IMR-90 (cell line): ENCODE results near the gene STPG1. TPM values are rescaled to one million over a fixed set of nuclear protein-coding genes. Genes with fewer than 3 reads are reported as not detected.

ENCODE experiments used
- ATAC-seq: fragments of 200-7000 bp; cut with Tn5 transposase; 2 replicates; pipeline ENCODE4 v1.9.1; 2020; ENCODE audit warnings: low read depth, mild to moderate bottlenecking, moderate library complexity
- BruUV-seq: library from RNA; stranded (reverse); fragments of 400-500 nt; replicated peaks from 2 replicates; lab custom pipeline; 2021; lab: Mats Ljungman, UMichigan
- CTCF ChIA-PET: fragments of 300-600 bp; formaldehyde crosslinking; extraction: SDS; loops from one replicate; lab custom pipeline; 2021; ENCODE audit warnings: antibody characterized with exemption; lab: Yijun Ruan, JAX
- POLR2A ChIA-PET: fragments of 300-600 bp; sonication (Branson Sonifier 250); formaldehyde crosslinking; loops from one replicate; lab custom pipeline; 2022; ENCODE audit warnings: antibody characterized with exemption; ENCODE audit not compliant: unreplicated experiment; lab: Charles Lee
- DNase-seq: peaks from one replicate; pipeline ENCODE4 v3.0.0; 2013
- H2AFZ ChIP-seq: replicated peaks from 2 replicates; pipeline ENCODE3; 2013; ENCODE audit warnings: low read length, mild to moderate bottlenecking; ENCODE audit not compliant: poor library complexity
- H2AK5ac ChIP-seq: 2 replicates; pipeline ENCODE4 v1.6.1; 2013; ENCODE audit warnings: low read depth, low read length, inconsistent platforms
- H2AK9ac ChIP-seq: replicated peaks from 2 replicates; pipeline ENCODE3; 2013; ENCODE audit warnings: mild to moderate bottlenecking, low read depth, low read length, moderate library complexity; ENCODE audit not compliant: poor library complexity
- H2BK120ac ChIP-seq: 2 replicates; pipeline ENCODE4 v1.6.1; 2013; ENCODE audit warnings: low read depth, low read length, inconsistent platforms
- H2BK15ac ChIP-seq: 3 replicates; pipeline ENCODE4 v1.6.1; 2013; ENCODE audit warnings: low read depth, low read length, inconsistent platforms
- H2BK20ac ChIP-seq: 2 replicates; pipeline ENCODE4 v1.6.1; 2013; ENCODE audit warnings: low read depth, mild to moderate bottlenecking, inconsistent platforms, low read length, moderate library complexity
- H2BK5ac ChIP-seq: 2 replicates; pipeline ENCODE4 v1.6.1; 2013; ENCODE audit warnings: mild to moderate bottlenecking, low read depth, low read length, inconsistent platforms; ENCODE audit not compliant: poor library complexity, severe bottlenecking
- H3K14ac ChIP-seq: replicated peaks from 2 replicates; pipeline ENCODE4 v1.6.1; 2013; ENCODE audit warnings: low read depth, low read length, inconsistent platforms
- H3K18ac ChIP-seq: 2 replicates; pipeline ENCODE4 v1.6.1; 2013; ENCODE audit warnings: low read depth, low read length, control low read depth
- H3K23ac ChIP-seq: 2 replicates; pipeline ENCODE4 v1.6.1; 2013; ENCODE audit warnings: low read depth, low read length, inconsistent platforms
- H3K27ac ChIP-seq: 2 replicates; pipeline ENCODE4 v1.5.1; 2013; ENCODE audit warnings: mild to moderate bottlenecking, control low read depth, low read length; ENCODE audit not compliant: insufficient read depth
- H3K27me3 ChIP-seq: 2 replicates; pipeline ENCODE4 v1.6.1; 2013; ENCODE audit warnings: low read length; ENCODE audit not compliant: control insufficient read depth, insufficient read depth
- H3K36me3 ChIP-seq: 2 replicates; pipeline ENCODE4 v1.6.1; 2013; ENCODE audit warnings: low read length, mixed read lengths; ENCODE audit not compliant: control insufficient read depth, insufficient read depth
- H3K4ac ChIP-seq: 2 replicates; pipeline ENCODE4 v1.6.1; 2013; ENCODE audit warnings: low read depth, low read length, inconsistent platforms
- H3K4me1 ChIP-seq: 2 replicates; pipeline ENCODE4 v1.6.1; 2013; ENCODE audit warnings: low read length, mixed read lengths; ENCODE audit not compliant: control insufficient read depth, insufficient read depth
- H3K4me2 ChIP-seq: 2 replicates; pipeline ENCODE4 v1.6.1; 2013; ENCODE audit warnings: low read depth, mild to moderate bottlenecking, control low read depth, low read length, moderate library complexity
- H3K4me3 ChIP-seq: 2 replicates; pipeline ENCODE4 v1.5.1; 2013; ENCODE audit warnings: low read depth, mild to moderate bottlenecking, control low read depth, low read length, moderate library complexity; ENCODE audit not compliant: insufficient read depth
- H3K56ac ChIP-seq: 2 replicates; pipeline ENCODE4 v1.6.1; 2013; ENCODE audit warnings: low read length, inconsistent platforms; ENCODE audit not compliant: insufficient read depth; ENCODE audit errors: extremely low read depth
- H3K79me1 ChIP-seq, 2 experiments: 2 replicates each; pipeline ENCODE4 v1.6.1; 2013; ENCODE audit warnings: low read length in 2 of 2, inconsistent platforms in 1 of 2, low read depth in 1 of 2
- H3K9ac ChIP-seq: 2 replicates; pipeline ENCODE4 v1.6.1; 2013; ENCODE audit warnings: low read depth, low read length, control low read depth
- H3K9me1 ChIP-seq: 2 replicates; pipeline ENCODE4 v1.6.1; 2013; ENCODE audit warnings: low read length, inconsistent platforms; ENCODE audit not compliant: insufficient read depth
- H3K9me3 ChIP-seq: 2 replicates; pipeline ENCODE4 v1.6.1; 2013; ENCODE audit warnings: low read length; ENCODE audit not compliant: control insufficient read depth, insufficient read depth
- H4K20me1 ChIP-seq: 2 replicates; pipeline ENCODE4 v1.6.1; 2013; ENCODE audit warnings: low read length, inconsistent platforms; ENCODE audit not compliant: insufficient read depth
- H4K5ac ChIP-seq: 2 replicates; pipeline ENCODE4 v1.6.1; 2013; ENCODE audit warnings: mild to moderate bottlenecking, low read depth, low read length, control low read depth
- H4K8ac ChIP-seq, 2 experiments: 2 replicates each; pipeline ENCODE4 v1.6.1; 2013; ENCODE audit warnings: low read depth in 2 of 2, low read length in 2 of 2, control low read depth in 1 of 2, inconsistent platforms in 1 of 2
- H4K91ac ChIP-seq: 2 replicates; pipeline ENCODE4 v1.6.1; 2013; ENCODE audit warnings: low read depth, low read length, inconsistent platforms; ENCODE audit not compliant: insufficient read depth
- BHLHE40 ChIP-seq: fragments of 150-350 bp; IDR thresholded peaks from 2 replicates; pipeline ENCODE4 v1.6.1; 2016; ENCODE audit warnings: mild to moderate bottlenecking, low read depth, low read length
- CEBPB ChIP-seq: IDR thresholded peaks from 2 replicates; pipeline ENCODE4 v1.6.1; 2012; ENCODE audit warnings: low read depth, low read length, improper control_type of control experiment
- CHD1 ChIP-seq: IDR thresholded peaks from 2 replicates; pipeline ENCODE4 v1.6.1; 2012; ENCODE audit warnings: low read depth, low read length, improper control_type of control experiment
- ELK1 ChIP-seq: fragments of 150-350 bp; IDR thresholded peaks from 2 replicates; pipeline ENCODE4 v1.6.1; 2016; ENCODE audit warnings: low read depth, mild to moderate bottlenecking, low read length, moderate library complexity, borderline replicate concordance
- FOS ChIP-seq: fragments of 150-350 bp; IDR thresholded peaks from 2 replicates; pipeline ENCODE4 v1.6.1; 2016; ENCODE audit warnings: low read depth, low read length
- MAFK ChIP-seq: IDR thresholded peaks from 2 replicates; pipeline ENCODE4 v1.6.1; 2012; ENCODE audit warnings: low read depth, low read length, improper control_type of control experiment
- MXI1 ChIP-seq: IDR thresholded peaks from 2 replicates; pipeline ENCODE4 v1.6.1; 2012; ENCODE audit warnings: low read depth, mild to moderate bottlenecking, low read length, moderate library complexity, borderline replicate concordance
- NFE2L2 ChIP-seq: fragments of 150-350 bp; IDR thresholded peaks from 2 replicates; pipeline ENCODE4 v1.6.1; 2016; ENCODE audit warnings: low read depth, mild to moderate bottlenecking, low read length
- POLR2A ChIP-seq: IDR thresholded peaks from 2 replicates; pipeline ENCODE4 v1.6.1; 2012; ENCODE audit warnings: mild to moderate bottlenecking, low read depth, low read length
- RAD21 ChIP-seq: IDR thresholded peaks from 2 replicates; pipeline ENCODE4 v1.6.1; 2012; ENCODE audit warnings: low read length, improper control_type of control experiment
- RCOR1 ChIP-seq: IDR thresholded peaks from 2 replicates; pipeline ENCODE4 v1.6.1; 2012; ENCODE audit warnings: mild to moderate bottlenecking, low read length, improper control_type of control experiment; ENCODE audit not compliant: insufficient replicate concordance
- RFX5 ChIP-seq: IDR thresholded peaks from 2 replicates; pipeline ENCODE4 v1.8.0; 2012; ENCODE audit warnings: low read depth, mild to moderate bottlenecking, low read length, moderate library complexity
- SMC3 ChIP-seq: fragments of 150-350 bp; IDR thresholded peaks from 2 replicates; pipeline ENCODE4 v1.6.1; 2016; ENCODE audit warnings: low read depth, mild to moderate bottlenecking, antibody characterized with exemption, low read length, moderate library complexity
- USF2 ChIP-seq: fragments of 150-350 bp; IDR thresholded peaks from 2 replicates; pipeline ENCODE4 v1.6.1; 2017; ENCODE audit warnings: mild to moderate bottlenecking, antibody characterized with exemption, low read length, low read depth
- WGBS, 2 experiments: methylation state at CpG; one replicate each; pipeline versions ENCODE4 v1.1.5 to v1.1.7; 2013; ENCODE audit warnings: missing lambda C conversion rate in 2 of 2; ENCODE audit not compliant: insufficient read length in 1 of 2; ENCODE audit errors: extremely low coverage in 2 of 2; 5-methylcytosine and 5-hydroxymethylcytosine counted together
- dilution Hi-C: fragments of 300-500 bp; cut with HindIII; formaldehyde crosslinking; loops from one replicate; pipeline ENCODE4 v1.14.3; 2018; ENCODE audit warnings: low sequenced_read_pairs; ENCODE audit not compliant: unreplicated experiment
- in situ Hi-C: fragments of 300-500 bp; cut with MboI; formaldehyde crosslinking; loops from 3 replicates; pipeline ENCODE4 v1.14.3; 2019; ENCODE audit warnings: low sequenced_read_pairs, inconsistent platforms, mixed read lengths
- intact Hi-C: fragments of 100-400 bp; cut with micrococcal nuclease; formaldehyde crosslinking; loops from 2 replicates; pipeline ENCODE4 v1.10.0; 2022
- polyA plus RNA-seq, 3 experiments: library from polyadenylated mRNA; depleted of rRNA; stranded (reverse); fragments of >200 nt; gene quantifications; 2 replicates each; pipeline ENCODE4 v1.2.3, GENCODE V29; 2012; ENCODE audit warnings: low replicate concordance in 1 of 3
- total RNA-seq: library from RNA; depleted of rRNA; stranded (reverse); fragments of >200 nt; gene quantifications from 2 replicates; pipeline ENCODE4 v1.2.3, GENCODE V29; 2012
- TF ChIP-seq, protein P1 (sequence below): conservative IDR thresholded peaks from 2 replicates; pipeline ENCODE4 v1.5.1; 2012; ENCODE audit warnings: mild to moderate bottlenecking, low read depth, low read length, improper control_type of control experiment

The STPG1 gene
- total and polyA plus RNA-seq, 2 of the 4 experiments (the other 2 are of a cell fraction) = 3.0 to 6.5 TPM

DNA sequence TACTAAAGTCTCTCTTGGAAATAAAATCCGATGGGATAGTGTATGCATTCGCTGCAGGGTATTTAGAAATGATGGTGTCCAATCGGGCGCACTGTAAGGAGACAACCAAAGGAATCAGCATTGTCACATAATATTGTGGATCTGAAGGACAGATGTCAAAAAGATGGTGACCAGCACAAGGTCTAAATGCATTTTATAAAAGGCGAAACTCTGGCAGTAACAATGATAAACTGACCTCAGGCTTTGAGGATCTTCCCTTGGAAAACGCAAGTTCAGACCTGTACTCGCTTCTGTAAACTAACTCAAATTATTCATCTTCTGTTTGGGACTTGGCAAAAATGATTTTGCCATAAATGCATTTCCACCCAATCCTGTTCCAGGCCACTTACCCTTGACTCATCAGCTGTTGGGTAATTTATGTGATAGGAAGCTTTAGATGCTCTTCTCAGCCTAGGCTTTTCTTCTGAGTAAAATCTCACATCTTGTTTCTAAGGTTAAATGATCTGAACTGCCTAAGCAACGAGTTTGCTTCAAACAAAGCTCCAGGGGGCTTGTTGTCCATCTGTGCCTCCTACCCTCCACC, 33.8 kb downstream of the STPG1 start:
- H2BK5ac ChIP-seq = peak overlapping the region; percentile 20
- H3K9me1 ChIP-seq = peaks cover 15% of the 10 kb centered on the region
- 0 out of 4 replicates have a peak, but pooled peaks cover 0 to 3% of the 10 kb centered on the region in 2 experiments for H3K79me1 ChIP-seq
- in situ Hi-C loops (no loop called here), intact Hi-C loops (loop anchor here (10.0 kb wide), 1 partner anchor 85 kb away; no protein-coding TSS in a partner anchor), dilution Hi-C loops (no loop called here)
- no peak overlapping the region for H3K56ac ChIP-seq
- no peak overlapping the region for H2AK5ac ChIP-seq
- H2BK15ac ChIP-seq = no peak overlapping the region
- H3K4me2 ChIP-seq = no peak overlapping the region; the same call in 1 of the 2 replicates
- WGBS, 2 experiments = no CpG with 5 or more reads among the region's 8 CpGs
- no peaks in the 10 kb centered on the region for H3K9me3 ChIP-seq
- H4K8ac ChIP-seq = no peak overlapping the region; a peak in 1 of 4 replicates
- ATAC-seq = peak; percentile 74
- peak overlapping the region; percentile 4; the same call in 1 of the 2 replicates for H3K4ac ChIP-seq
- no peak overlapping the region for H2AK9ac ChIP-seq
- no peak overlapping the region for H3K9ac ChIP-seq
- no peak overlapping the region for H4K91ac ChIP-seq
- no peak overlapping the region for H2BK20ac ChIP-seq
- TF ChIP-seq BHLHE40 = no peak
- TF ChIP-seq NFE2L2 = no peak
- TF ChIP-seq POLR2A = no peak
- TF ChIP-seq CEBPB = peak; percentile 77
- TF ChIP-seq RAD21 = no peak
- no peak for TF ChIP-seq CHD1
- TF ChIP-seq SMC3 = no peak
- TF ChIP-seq USF2 = no peak
- TF ChIP-seq MAFK = no peak
- TF ChIP-seq, protein P1, sequence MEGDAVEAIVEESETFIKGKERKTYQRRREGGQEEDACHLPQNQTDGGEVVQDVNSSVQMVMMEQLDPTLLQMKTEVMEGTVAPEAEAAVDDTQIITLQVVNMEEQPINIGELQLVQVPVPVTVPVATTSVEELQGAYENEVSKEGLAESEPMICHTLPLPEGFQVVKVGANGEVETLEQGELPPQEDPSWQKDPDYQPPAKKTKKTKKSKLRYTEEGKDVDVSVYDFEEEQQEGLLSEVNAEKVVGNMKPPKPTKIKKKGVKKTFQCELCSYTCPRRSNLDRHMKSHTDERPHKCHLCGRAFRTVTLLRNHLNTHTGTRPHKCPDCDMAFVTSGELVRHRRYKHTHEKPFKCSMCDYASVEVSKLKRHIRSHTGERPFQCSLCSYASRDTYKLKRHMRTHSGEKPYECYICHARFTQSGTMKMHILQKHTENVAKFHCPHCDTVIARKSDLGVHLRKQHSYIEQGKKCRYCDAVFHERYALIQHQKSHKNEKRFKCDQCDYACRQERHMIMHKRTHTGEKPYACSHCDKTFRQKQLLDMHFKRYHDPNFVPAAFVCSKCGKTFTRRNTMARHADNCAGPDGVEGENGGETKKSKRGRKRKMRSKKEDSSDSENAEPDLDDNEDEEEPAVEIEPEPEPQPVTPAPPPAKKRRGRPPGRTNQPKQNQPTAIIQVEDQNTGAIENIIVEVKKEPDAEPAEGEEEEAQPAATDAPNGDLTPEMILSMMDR = no peak
- TF ChIP-seq FOS = 0 out of 2 replicates have a peak, but pooled peaks have one; percentile 12
- TF ChIP-seq RCOR1 = no peak
- TF ChIP-seq ELK1 = no peak
- TF ChIP-seq RFX5 = peak; percentile 89
- no peak for TF ChIP-seq MXI1
- H2BK120ac ChIP-seq = no peak overlapping the region; the same call in 1 of the 2 replicates
- CTCF ChIA-PET = interaction anchor here (0.6 to 1.5 kb wide), 5 partner anchors 11 to 181 kb away, joined by 3 to 6 read pairs (median 4); no protein-coding TSS in a partner anchor
- peak; percentile 76 for DNase-seq
- no peak overlapping the region for H2AFZ ChIP-seq
- no peak overlapping the region for H3K27ac ChIP-seq
- no peak overlapping the region for H3K14ac ChIP-seq
- BruUV-seq = no TSS peak
- peak overlapping the region; percentile 64; the same call in 1 of the 2 replicates for H3K18ac ChIP-seq
- no peaks in the 10 kb centered on the region for H3K27me3 ChIP-seq
- H3K36me3 ChIP-seq = no peaks in the 10 kb centered on the region
- POLR2A ChIA-PET = no interaction called here
- H4K20me1 ChIP-seq = peaks cover 4% of the 10 kb centered on the region; the same call in 1 of the 2 replicates
- no peak overlapping the region for H4K5ac ChIP-seq
- H3K23ac ChIP-seq = no peak overlapping the region
- H3K4me1 ChIP-seq = peaks cover 11% of the 10 kb centered on the region
- no peak overlapping the region for H3K4me3 ChIP-seq
